GM19351 (cell line): ENCODE results near the gene KLK6.

ENCODE experiments used
- ATAC-seq: cut with Tn5 transposase; IDR thresholded peaks from one replicate; pipeline ENCODE4 v1.9.1; 2021; ENCODE audit warnings: mild to moderate bottlenecking, moderate library complexity; ENCODE audit not compliant: unreplicated experiment

Gene KLK6

GRCh38 chr19:50912727-50913716 lies 56.4 kb downstream of the KLK6 start:
- no peak for ATAC-seq

- no peak for ATAC-seq
These were observed 57.2 kb downstream of the KLK6 start for GRCh38 chr19:50912102-50912599.

GRCh38 chr19:50911206-50912101 lies 57.9 kb downstream of the KLK6 start, which contains the start of gene KLK4:
Gene KLK4 (minus strand): TSS chr19:50911395. CDS start chr19:50910738, 657 bp downstream.
- ATAC-seq: no peak

- no peak for ATAC-seq
These were observed 58.7 kb downstream of the KLK6 start for GRCh38 chr19:50910722-50911121.

DNA sequence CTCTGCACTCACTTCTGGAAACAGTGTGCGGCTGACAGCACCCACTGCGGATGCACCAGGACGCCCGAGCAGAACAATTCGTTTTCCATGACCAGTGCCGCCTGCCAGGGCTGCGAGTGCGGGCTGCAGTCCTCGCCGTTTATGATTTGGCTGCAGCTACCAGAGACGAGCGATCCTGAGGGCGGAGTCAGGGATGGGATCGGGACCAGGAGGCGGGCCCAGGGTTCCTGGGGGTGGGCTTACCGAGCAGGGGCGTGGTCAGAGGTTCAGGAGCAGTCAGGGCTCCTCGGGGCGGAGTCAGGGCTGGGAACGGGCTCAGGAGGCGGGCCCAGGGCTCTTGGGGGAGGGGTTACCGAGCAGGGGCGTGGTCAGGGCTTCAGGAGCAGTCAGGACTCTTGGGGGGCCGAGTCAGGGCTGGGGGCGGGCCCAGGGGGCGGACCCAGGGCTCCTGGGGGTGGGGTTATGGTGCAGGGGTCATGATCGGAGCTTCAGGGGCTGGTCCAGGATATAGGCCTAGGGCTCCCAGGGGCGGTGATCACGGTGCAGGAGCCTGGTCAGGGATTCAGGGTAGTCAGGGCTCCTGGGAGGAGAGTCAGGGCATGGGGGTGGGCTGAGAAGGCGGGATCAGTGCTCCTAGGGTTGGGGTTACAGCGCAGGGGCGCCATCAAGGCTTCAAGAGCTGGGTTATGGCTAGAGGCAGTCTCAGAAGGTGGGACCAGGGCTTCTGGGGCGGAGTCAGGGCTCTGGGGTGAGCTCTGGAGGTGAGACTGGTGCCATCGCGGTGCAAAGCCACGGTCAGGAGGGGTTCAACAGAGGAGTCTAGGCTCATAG lies 59.9 kb downstream of the KLK6 start:
- peak; percentile 69 for ATAC-seq
